Measurements from ENCODE around the gene NKX6-2. TPM values are rescaled to one million over a fixed set of nuclear protein-coding genes. Genes with fewer than 3 reads are reported as not detected.

Gene NKX6-2
- polyA plus RNA-seq, 1 donor = 2.6 TPM

DNA sequence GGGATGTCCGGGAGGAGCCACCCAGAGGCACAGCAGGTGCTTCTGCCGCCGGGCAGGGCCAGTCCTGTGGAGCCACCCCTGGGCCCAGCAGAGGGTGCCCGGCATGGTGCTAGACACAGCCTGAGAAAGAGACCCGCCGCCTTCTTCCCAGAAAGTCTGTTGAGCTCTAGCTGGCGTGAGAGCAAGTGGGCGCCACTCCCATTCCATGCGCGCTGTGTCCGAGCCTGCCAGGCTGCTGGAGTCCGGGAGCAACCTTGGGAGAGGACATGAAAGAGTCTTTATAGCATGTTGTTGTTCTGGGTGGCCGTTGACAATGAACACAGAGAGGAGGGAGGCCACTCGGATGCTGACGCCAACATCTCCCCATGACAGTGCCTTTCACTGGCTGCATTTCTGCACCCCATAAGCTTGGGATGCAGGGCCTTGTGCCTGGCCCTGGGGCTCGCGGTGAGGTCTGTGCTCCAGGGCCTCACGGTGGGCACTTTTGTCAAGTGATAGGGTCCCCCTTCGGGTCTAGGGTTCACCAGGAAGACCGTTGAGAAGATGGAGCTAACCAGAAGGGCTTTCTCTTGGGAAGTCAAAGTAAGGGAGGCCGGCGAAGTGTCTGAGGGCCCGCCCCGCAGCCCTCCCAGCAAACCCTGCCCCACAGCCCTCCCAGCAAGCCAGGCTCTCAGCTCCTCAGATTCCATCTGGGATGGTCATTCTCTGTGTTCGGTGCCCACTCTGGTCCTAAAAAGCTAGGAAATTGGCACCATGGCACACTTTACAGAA, 47.3 kb downstream of the NKX6-2 start:
- no peak for DNase-seq (ENCODE audit: low read depth)

DNA sequence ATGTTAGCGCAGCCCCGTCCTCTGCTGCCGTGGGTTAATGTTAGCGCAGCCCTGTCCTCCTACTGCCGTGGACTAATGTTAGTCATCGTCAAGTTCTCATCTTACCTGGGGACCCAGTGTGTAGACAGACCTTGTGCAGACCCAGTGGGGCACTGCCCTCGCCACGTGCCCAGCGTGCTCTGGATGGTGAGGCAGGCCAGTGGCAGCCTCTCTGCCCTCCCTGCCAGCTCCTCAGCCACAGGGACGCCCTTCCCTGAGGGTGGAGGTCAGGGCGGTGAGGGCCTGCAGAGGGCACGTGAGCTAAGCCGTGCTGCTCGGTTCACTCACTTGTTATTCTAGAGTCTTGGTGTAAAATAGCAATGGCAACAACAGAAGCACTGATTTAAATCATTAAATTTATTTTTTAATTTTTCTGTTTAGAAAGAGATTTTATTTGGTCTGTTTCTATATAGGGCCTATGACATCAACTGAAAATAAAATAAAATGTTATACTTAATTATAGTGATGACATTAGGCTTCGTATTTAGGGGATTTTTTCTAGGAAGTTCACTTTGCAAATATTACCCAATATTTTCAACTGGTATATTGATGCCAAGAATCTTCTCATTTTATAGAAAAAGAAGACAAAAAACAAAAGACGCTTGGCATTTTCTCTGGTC, 48.4 kb downstream of the NKX6-2 start:
- no peak for DNase-seq (ENCODE audit: low read depth)

DNA sequence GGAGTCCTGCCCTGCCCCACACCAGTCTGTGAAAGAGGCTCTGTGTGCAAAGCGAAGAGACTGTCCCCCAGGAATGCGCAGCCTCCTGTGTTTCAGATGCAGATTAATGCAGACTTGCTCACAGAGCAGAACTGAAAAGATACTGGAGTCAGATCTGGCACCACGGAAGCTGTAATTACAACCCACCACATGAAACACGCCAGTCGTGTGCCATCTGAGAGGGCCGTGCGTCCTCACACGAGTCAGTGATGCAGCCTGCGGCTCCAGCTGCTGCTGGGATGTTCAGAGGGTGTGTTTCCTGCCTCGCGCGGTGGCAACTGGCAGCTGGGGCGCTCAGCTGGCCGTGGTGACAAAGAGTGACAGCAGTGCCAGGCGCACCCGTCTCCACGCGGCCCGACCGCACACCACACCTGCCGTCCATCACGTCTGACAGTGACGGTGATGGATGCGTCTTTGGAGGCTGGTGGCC, 50.0 kb downstream of the NKX6-2 start:
- no peak for DNase-seq (ENCODE audit: low read depth)

DNA sequence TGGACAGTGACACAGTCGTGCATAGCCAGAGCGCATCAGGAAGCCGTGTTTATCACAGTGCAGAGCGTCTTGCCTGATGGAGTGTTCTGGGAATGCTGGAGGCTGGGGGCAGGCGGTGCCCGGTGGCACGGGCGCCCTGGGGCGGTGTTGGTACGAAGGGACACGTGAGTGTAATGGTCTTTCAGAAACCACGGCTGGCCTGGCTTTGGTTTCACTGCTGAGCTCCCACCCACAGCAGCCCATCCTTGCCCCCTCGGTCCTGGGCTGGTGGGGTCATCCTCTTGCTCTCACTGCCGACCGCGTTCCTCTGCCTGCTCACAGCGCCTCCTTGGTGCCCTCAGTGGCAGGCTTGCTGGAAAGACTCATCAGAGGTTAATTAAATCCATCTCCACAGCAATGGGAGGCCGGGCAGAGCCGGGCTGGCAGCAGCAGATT, 50.6 kb downstream of the NKX6-2 start:
- DNase-seq (ENCODE audit: low read depth) = no peak

DNA sequence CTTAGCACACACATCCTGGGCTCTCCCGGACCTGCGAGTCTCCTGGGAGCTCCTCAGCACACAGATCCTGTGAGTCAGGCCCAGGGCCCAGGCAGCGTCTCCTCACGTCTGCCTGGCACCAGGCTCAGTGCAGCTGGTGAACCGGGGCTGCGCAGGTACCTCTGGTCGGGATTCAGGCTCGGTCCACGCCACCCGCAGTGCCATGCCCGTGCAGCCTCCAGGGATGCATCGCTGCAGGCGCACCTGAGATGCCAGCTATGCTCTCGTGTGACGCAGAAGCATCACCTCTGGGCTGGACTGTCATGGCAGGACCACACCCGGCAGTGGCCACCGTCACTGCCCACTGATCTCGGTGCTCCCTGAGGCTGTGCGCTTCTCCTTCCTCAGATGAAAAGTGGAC, 52.0 kb downstream of the NKX6-2 start:
- no peak for DNase-seq (ENCODE audit: low read depth)

Other genes with a start within 250 kb of the NKX6-2 start
- gene INPP5A, start 248.4 kb downstream of the NKX6-2 start, polyA plus RNA-seq (ENCODE audit: insufficient read length) = 51.2 TPM
- gene CFAP46, start 156.4 kb upstream of the NKX6-2 start, polyA plus RNA-seq (ENCODE audit: insufficient read length) = 0.24 TPM

All from forelimb muscle (tissue), 1 donor.